HepG2 (cell line): ENCODE measurements around the gene TOR4A. TPM values are rescaled to one million over a fixed set of nuclear protein-coding genes. Genes with fewer than 3 reads are reported as not detected.

Experiments
- DMAP1 ChIP-seq: IDR thresholded peaks from 2 replicates; pipeline ENCODE4 v1.6.1; 2016
- ELF4 ChIP-seq: sonication (generic); formaldehyde crosslinking; IDR thresholded peaks from 2 replicates; pipeline ENCODE4 v1.5.0; 2020; ENCODE audit warnings: missing genetic modification reagents, mild to moderate bottlenecking, moderate library complexity, borderline replicate concordance
- FOXM1 ChIP-seq: sonication (generic); formaldehyde crosslinking; IDR thresholded peaks from 2 replicates; pipeline ENCODE4 v1.5.0; 2020; ENCODE audit warnings: missing genetic modification reagents
- HMGXB3 ChIP-seq: sonication (generic); formaldehyde crosslinking; IDR thresholded peaks from 2 replicates; pipeline ENCODE4 v1.4.0; 2020; ENCODE audit warnings: missing genetic modification reagents, borderline replicate concordance
- HOXA7 ChIP-seq: sonication (generic); formaldehyde crosslinking; IDR thresholded peaks from 2 replicates; pipeline ENCODE4 v1.8.1; 2022; ENCODE audit warnings: mild to moderate bottlenecking, missing genetic modification reagents, moderate library complexity
- KLF12 ChIP-seq: sonication (generic); formaldehyde crosslinking; IDR thresholded peaks from 2 replicates; pipeline ENCODE4 v1.4.0; 2020; ENCODE audit warnings: missing genetic modification reagents, borderline replicate concordance
- NFKB2 ChIP-seq: sonication (generic); formaldehyde crosslinking; IDR thresholded peaks from 2 replicates; pipeline ENCODE4 v1.4.0; 2020; ENCODE audit warnings: missing genetic modification reagents, borderline replicate concordance
- NFKBIZ ChIP-seq: IDR thresholded peaks from 2 replicates; pipeline ENCODE4 v1.6.1; 2018; ENCODE audit warnings: missing genetic modification reagents, missing compliant biosample characterization
- REPIN1 ChIP-seq: sonication (generic); formaldehyde crosslinking; IDR thresholded peaks from 2 replicates; pipeline ENCODE4 v1.8.0; 2022; ENCODE audit warnings: missing genetic modification reagents, low read depth, mild to moderate bottlenecking, borderline replicate concordance
- TBX2 ChIP-seq: sonication (generic); formaldehyde crosslinking; IDR thresholded peaks from 2 replicates; pipeline ENCODE4 v1.5.0; 2020; ENCODE audit warnings: missing genetic modification reagents, mild to moderate bottlenecking, borderline replicate concordance
- ZNF235 ChIP-seq: sonication (generic); formaldehyde crosslinking; IDR thresholded peaks from 2 replicates; pipeline ENCODE4 v1.8.1; 2023; ENCODE audit warnings: mild to moderate bottlenecking, missing genetic modification reagents, borderline replicate concordance
- ZNF256 ChIP-seq: sonication (generic); formaldehyde crosslinking; conservative IDR thresholded peaks from 2 replicates; pipeline ENCODE4 v1.4.0; 2020; ENCODE audit warnings: missing genetic modification reagents
- ZNF318 ChIP-seq: sonication (generic); formaldehyde crosslinking; IDR thresholded peaks from 2 replicates; pipeline ENCODE4 v1.4.0; 2020; ENCODE audit warnings: mild to moderate bottlenecking, missing genetic modification reagents
- ZNF33B ChIP-seq: sonication (generic); formaldehyde crosslinking; IDR thresholded peaks from 2 replicates; pipeline ENCODE4 v1.5.1; 2020; ENCODE audit warnings: mild to moderate bottlenecking, missing genetic modification reagents
- ZNF589 ChIP-seq: sonication (generic); formaldehyde crosslinking; conservative IDR thresholded peaks from 2 replicates; pipeline ENCODE4 v1.8.0; 2022; ENCODE audit warnings: mild to moderate bottlenecking, moderate library complexity, missing genetic modification reagents
- ZNF761 ChIP-seq: sonication (generic); formaldehyde crosslinking; conservative IDR thresholded peaks from 2 replicates; pipeline ENCODE4 v1.4.0; 2020; ENCODE audit warnings: mild to moderate bottlenecking, missing genetic modification reagents
- ZNF841 ChIP-seq: sonication (generic); formaldehyde crosslinking; IDR thresholded peaks from 2 replicates; pipeline ENCODE4 v1.8.1; 2023; ENCODE audit warnings: missing genetic modification reagents, borderline replicate concordance
- polyA plus RNA-seq, 8 experiments: library from polyadenylated mRNA; depleted of rRNA in 3 of 8; stranded (reverse) in 7 of 8; unstranded in 1 of 8; fragments of >200 nt; fragmentation: Illumina TruSeq in 4 of 8; extraction: Trizol in 4 of 8; gene quantifications; 2 replicates each; pipeline versions ENCODE4 v1.2.1 to v1.2.3, GENCODE V29; 2011 to 2016; ENCODE audit warnings: low read depth in 4 of 8, missing spikeins in 1 of 8, mixed read lengths in 1 of 8; ENCODE audit not compliant: insufficient read depth in 1 of 8
- total RNA-seq, 5 experiments: library from RNA; depleted of rRNA; stranded (reverse); fragments of >200 nt; fragmentation: Illumina TruSeq; extraction: Trizol; gene quantifications; 2 replicates each; pipeline ENCODE4 v1.2.3, GENCODE V29; 2016; ENCODE audit warnings: low read depth in 1 of 5

Gene TOR4A
- total and polyA plus RNA-seq, 2 of the 13 experiments (the other 11 are each of a cell fraction or from before 2014, with no cell fraction given): 11.1 to 14.2 TPM

GRCh38 chr9:137229903-137230704 is 47.4 kb upstream of the TOR4A start (continued):
- TF ChIP-seq ZNF318 (CRISPR knock-in tag) (no peak), TBX2 (peak; percentile 55; the same call in 1 of the 2 replicates), NFKBIZ (CRISPR knock-in tag) (no peak), REPIN1 (CRISPR knock-in tag) (0 out of 2 replicates have a peak, but pooled peaks have one; percentile 5), ZNF589 (CRISPR knock-in tag) (0 out of 2 replicates have a peak, but pooled peaks have one; percentile 45), ZNF256 (CRISPR knock-in tag) (no peak), ZNF235 (no peak), DMAP1 (CRISPR knock-in tag) (no peak), FOXM1 (no peak), ZNF33B (no peak), ZNF841 (CRISPR knock-in tag) (no peak), HOXA7 (CRISPR knock-in tag) (no peak), HMGXB3 (no peak), ELF4 (no peak), KLF12 (CRISPR knock-in tag) (no peak; the same call in 1 of the 2 replicates), NFKB2 (CRISPR knock-in tag) (no peak), ZNF761 (CRISPR knock-in tag) (0 out of 2 replicates have a peak, but pooled peaks have one; percentile 35)
